H54 (cell line): Measurements from ENCODE around the gene UNKL.
"Not testable (repeated sequence)": the region's sequence is repeated elsewhere in the genome, so short reads cannot be mapped to it uniquely, and the experiment has no call there.

ENCODE experiments used
- DNase-seq: peaks from one replicate; pipeline ENCODE4 v3.0.0; 2011; ENCODE audit warnings: low spot score, mixed read lengths; ENCODE audit not compliant: insufficient read length
- FAIRE-seq: peaks from 3 replicates; lab custom pipeline; 2011; peaks lifted over from hg19 to GRCh38; lab: Jason Lieb, UNC
- POLR2A ChIP-seq: IDR thresholded peaks from 2 replicates; pipeline ENCODE4 v1.6.1; 2011; ENCODE audit warnings: low read depth, mild to moderate bottlenecking, low read length

The UNKL gene

DNA sequence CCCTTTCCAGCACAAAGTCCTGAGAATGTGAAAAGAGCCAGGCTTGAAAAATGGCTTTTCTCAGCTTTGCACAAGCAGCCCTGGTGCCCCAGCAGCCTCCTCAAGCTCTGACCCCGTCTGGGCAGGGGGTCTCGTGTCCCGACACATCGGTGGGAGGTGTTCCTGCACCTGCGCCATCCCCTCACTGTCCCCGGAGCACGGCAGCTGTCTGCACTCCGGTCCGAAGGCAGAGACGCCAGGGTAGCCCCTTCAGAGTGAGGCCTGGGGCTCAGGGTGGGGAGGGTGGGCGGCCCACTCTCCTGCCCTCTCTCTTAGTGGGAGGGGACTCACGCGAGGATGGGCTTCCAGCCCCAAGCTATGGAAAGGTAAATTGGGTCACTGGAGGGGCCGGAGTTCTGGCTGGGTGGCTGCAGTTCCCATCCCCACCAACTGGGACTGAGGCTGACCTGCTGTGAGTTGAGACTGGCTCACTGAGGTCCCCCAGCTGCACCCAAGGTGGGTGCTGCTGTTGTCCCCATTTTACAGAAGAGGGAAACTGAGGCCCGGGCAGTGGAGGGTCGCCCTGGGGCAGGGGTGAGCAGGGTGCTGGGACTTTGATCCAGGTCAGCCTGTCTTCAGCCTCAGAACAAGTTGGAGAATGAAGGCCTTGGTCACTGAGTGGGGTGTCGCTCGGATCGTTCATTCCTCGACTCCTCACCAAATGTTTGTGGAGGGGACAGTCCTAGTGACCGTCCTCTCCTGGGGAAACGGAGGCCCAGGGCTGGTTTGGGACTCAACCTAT, 83.4 kb downstream of the UNKL start:
- DNase-seq (no peak), FAIRE-seq (no peak)
- no peak for TF ChIP-seq POLR2A

DNA sequence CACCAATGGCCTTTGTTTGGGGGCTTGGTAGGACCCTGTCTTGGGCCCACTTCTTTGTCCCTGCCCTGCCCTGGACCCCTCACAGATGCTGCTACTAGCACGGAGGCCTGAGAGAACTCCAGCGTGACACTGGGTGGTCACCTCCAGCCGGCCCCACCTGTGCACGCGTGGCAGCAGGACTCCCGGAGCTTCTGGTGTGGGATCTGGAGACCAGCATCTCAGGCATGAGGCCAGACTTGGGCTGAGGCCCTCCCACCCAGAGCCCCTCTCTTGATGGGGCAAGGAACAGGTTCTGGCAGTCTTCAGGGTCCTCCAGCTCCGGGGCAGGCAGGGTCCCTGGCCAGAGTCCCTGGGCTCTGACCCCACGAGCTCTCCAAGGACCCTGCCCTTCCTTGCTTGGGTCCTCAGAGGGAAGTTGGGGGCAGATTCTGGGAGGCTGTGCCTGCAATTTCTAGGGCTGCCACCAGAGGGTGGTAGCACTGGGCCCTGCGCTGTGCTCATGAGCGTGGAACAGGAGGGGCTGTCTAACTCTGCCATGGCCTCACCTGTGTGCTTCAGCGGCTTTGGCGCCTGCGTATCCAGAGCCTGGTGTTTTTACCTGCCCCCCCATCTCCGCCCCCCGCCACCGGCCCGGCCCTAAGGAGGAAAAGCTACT, 84.1 kb downstream of the UNKL start:
- TF ChIP-seq POLR2A = no peak
- no peak for FAIRE-seq
- DNase-seq = no peak

DNA sequence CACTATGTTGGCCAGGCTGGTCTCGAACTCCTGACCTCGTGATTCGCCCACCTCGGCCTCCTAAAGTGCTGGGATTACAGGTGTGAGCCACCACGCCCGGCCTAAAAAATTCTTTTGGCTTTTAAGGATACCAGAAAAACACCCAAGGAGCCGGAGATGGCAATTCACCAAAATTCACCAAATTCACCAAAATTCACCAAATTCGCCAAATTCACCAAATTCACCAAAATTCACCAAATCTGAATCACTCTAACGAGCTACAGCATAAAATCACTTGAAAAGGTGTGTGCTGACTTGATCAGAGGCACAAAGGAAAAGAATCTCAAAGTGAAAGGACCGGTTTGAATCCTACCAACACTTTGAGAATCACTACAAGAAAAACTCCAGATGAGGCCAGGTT, 85.5 kb downstream of the UNKL start:
- not testable (repeated sequence) for FAIRE-seq, DNase-seq

DNA sequence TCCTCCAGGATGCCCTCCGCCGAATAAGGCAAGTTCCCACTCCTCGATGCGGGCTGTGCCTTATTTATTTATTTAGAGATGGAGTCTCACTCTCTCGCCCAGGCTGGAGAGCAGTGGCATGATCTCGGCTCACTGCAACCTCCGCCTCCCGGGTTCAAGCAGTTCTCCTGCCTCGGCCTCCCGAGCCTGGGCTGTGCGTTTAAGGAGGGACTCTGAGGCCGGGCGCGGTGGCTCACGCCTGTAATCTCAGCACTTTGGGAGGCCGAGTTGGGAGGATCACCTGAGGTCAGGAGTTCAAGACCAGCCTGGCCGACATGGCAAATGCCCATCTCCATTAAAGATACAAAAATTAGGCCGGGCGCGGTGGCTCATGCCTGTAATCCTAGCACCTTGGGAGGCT, 86.4 kb downstream of the UNKL start:
- not testable (repeated sequence) for FAIRE-seq

DNA sequence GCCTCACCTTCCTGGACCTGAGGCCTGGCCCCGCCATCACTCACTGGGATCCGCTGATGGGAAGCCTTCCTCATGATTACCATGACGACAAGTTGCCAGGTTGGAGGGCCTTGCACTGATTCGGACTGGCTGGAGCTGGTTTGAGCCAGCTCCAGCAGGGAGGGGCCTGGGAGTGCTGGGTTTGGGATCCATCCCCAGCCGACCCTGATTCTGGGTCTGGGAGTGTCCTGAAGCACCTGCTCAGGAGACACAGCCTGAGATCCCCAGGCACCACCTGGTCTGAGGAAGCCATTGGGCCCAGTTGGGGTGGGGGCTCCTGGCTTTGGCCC, 86.9 kb downstream of the UNKL start:
- FAIRE-seq (no peak), DNase-seq (no peak)
- TF ChIP-seq POLR2A = no peak

More for the DNA sequence above, 86.4 kb downstream of the UNKL start:
- not testable (repeated sequence) for DNase-seq

DNA sequence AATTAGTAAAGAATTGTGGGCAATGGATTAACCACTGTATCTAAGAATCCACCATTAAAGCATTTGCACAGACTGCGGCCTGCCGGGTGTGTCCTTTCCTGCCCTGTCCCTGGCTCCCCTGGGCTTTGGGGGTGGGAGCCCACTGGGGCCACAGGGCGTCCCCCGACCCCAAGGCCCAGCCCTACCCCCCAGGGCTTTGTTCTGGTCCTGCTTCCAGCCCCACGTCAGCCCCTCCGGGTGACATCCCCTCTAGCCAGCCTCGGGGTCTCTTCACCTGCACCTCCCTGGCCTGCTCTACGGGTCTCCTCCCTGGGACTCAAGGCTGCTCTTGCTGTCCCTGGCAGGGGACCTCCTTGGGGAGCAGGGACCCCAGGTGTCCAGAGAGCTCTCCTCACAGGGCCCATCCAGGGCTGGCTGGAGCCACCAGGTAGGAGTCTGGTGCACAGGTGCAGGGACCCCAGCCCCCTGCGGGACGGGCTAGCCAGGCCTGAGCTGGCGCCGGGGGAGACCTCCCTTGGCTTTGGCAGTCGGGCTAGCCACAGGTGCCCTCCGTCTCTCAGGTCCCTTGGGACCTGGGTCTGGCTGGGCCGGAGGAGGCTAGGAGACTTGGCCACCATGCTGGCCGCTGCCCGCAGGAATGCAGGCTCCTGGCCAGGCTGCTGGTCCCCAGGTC, 87.4 kb downstream of the UNKL start:
- FAIRE-seq = no peak
- no peak for DNase-seq
- no peak for TF ChIP-seq POLR2A

DNA sequence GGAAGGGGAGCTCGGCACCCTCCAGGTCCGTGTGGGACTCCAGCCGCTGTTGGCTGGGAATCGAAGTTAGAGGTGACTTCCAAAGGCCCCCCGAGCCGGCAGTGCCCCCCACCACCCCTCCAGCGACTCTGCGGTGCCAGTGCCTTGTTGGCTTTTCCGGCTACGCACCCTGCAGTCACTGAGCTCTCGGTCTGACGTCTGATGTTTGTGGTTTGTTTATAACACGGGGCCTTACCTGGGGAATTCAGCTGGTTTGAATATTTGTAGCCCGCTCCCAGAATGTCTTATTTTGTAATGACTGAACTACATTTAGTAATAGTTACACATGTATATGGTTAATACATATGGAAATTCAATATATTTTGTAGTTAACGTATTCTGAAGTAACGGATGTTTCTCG, 88.1 kb downstream of the UNKL start:
- FAIRE-seq (no peak), DNase-seq (no peak)
- no peak for TF ChIP-seq POLR2A

DNA sequence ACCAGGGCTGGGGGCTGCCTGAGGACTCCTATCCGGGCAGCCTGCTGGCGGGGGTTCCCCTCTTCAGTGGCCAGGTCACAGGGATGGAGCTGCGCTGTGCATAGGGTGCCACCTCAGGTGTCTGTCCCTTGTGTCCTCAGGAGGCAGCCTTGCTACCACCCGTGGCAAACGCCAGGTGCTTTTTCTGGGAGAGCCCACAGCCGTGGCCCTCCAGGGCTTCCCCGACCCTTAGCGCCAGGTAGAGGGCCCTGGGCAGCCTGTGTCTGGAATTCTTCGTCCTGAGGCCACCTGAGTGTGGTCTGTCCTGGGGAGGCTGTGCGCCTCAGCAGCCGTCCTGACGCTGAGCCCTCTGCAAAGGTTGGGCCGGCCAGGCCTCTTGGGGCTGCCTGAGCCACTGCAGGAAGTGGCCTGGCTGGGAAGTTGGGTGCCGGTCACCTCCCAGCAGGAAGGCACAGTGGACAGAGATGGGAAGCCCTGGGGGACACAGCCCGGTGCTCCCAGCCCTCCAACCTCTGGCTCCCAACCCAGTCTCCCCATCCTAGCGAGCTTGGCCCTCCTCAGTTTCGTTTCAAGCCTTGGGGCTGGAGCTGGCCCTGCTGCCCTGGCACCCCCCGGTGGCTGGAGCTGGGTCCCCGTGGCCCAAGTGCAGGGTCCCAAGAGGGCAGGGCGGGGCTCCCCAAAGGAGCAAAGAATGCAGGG, 88.7 kb downstream of the UNKL start:
- no peak for FAIRE-seq
- no peak for TF ChIP-seq POLR2A

DNA sequence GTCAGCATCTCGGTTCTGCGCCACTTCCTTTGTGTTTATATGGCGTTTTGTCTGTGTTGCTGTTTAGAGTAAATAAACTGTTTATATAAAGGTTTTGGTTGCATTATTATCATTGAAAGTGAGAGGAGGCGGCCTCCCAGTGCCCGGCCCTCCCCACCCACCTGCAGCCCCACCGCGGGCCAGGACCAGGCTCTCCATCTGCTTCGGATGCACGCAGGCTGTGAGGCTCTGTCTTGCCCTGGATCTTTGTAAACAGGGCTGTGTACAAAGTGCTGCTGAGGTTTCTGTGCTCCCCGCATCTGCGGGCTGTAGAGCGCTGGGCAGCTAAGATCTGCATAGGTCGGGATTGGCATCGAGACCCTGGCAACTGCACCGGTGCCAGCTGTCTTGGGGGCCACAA, 89.2 kb downstream of the UNKL start:
- TF ChIP-seq POLR2A = no peak
- FAIRE-seq = no peak
- no peak for DNase-seq

More for the DNA sequence above, 88.7 kb downstream of the UNKL start:
- no peak for DNase-seq

DNA sequence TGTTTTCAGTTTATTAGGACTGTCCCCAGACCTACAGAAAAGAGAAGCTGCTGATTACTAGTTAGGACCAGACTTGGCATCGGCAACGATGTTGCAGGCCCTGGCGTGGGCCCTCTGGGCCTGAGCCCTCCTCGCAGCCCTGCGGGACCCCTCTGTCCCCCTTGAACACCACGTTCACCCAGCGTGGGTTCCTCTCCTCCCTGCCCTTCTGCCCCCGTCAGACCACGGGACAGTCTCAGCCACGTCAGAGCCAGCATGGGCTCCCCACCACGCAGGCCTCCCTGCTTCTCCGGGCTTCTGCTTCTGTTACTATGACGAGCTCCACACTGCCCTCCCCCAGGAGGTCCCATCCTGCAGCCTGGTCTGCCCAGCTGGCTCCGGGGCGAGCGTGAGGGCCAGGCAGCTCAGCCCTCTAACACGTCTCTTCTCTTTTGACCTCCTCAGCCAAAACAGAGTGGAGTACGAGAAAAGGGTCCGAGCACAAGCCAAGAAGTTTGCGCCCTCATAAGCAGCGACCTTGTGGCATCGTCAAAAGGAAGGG, 90.1 kb downstream of the UNKL start:
- TF ChIP-seq POLR2A = no peak
- no peak for FAIRE-seq
- no peak for DNase-seq

DNA sequence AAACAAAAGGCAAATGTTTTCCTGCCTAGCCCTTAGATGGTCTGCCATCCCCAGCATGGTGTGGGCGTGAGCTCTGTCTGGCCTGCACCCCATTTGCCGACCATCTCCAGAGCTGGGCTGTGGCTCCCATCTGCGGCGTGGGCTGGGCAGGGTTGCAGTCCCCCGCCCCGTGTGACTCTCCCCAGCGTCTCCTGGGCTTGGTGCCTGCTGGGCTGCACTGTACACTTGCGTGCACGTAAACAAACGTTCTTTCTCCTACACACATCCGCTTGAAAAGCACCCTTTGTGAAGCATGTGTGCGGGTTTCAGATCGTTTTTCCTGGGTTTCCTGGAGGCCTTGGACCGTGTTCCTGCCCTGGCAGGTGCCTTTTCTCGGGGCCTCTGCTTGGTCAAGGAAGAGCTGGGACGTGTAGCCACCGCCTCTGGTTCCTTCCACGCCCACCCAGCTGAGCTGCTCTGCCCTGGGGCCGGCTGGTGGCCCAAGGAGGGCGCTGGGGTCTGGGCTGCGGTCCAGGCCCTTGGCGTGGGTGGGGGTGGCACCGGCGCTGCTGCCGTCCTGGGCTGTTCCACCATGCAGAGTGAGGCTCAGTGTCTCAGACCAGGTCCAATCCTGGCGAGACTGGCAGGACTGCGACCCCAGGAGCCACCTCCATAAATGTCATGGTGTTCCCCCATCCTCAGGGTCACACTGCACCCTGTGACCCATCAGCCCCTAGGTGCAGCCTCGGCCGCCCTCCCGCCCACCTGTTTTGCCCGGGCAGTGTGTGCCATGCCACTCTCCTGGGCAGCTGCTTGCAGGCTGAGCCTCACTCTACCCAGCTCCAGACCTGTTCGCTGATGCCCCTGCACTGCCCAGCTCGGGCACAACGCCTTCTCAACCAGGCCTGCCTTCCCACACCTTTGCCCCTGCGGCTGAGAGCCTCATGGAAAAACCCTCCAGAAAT, 90.9 kb downstream of the UNKL start:
- DNase-seq (no peak), FAIRE-seq (no peak)
- no peak for TF ChIP-seq POLR2A

DNA sequence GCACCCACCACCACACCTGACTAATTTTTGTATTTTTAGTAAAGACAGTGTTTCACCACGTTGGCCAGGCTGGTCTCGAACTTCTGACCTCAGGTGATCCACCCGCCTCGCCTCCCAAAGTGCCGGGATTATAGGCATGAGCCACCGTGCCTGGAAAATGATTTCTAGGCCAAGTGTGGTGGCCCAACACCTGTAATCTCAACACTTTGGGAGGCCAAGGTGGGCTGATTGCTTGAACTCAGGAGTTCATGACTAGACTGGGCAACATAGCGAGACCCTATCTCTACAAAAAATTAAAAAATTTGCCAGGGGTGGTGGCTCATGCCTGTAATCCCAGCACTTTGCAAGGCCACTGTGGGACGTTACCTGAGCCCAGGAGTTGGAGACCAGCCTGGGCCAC, 92.1 kb downstream of the UNKL start:
- FAIRE-seq (no peak), DNase-seq (no peak)
- TF ChIP-seq POLR2A = no peak

DNA sequence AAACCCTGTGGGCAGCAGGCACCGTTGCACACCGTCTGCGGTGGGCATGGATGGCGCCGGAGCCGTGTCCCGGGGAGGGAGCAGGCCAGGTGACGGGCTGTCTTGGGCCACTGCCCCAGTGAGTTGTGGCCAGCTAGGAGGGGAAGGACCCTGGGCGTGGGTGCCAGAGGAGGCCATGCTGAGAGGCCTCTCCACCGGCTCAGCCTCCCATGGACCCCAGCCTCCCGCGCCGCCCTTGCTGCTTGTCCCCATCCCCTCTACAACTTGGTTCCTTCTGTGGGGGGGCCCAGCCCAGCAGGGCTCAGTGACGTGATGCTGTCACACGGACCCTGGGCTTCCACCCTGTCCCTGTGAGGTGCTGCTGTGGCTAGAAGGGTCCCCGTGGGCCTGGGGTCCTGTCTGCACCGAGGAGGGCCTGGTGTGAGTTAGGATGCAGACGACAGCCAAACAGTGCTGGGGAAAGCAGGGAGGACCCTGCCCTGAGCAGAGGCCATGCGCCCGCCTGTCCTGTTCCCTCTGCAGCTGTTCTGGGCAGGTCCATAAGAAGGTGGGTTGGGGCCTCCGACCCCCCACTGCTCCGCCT, 93.8 kb downstream of the UNKL start:
- no peak for TF ChIP-seq POLR2A
- DNase-seq (no peak), FAIRE-seq (no peak)
